DMS53 treated with DMSO at 0.1 percent for 48 hours (cell line): Measurements from ENCODE around the gene ATP8A1.
A peak's percentile ranks its signal among the peaks of the same experiment; 100 is the strongest.
"Not testable (repeated sequence)": the region's sequence is repeated elsewhere in the genome, so short reads cannot be mapped to it uniquely, and the experiment has no call there.

Experiments used
- DNase-seq: peaks from one replicate; lab custom pipeline; 2025; ENCODE audit not compliant: unreplicated experiment; lab: John Stamatoyannopoulos, UW

Gene ATP8A1

GRCh38 chr4:42377497-42377896 is 279.4 kb downstream of the ATP8A1 start:
- DNase-seq = no peak

GRCh38 chr4:42372303-42372702 is 284.6 kb downstream of the ATP8A1 start:
- DNase-seq = not testable (repeated sequence)

GRCh38 chr4:42371305-42372252 is 285.3 kb downstream of the ATP8A1 start:
- peak; percentile 75 for DNase-seq

- no peak for DNase-seq
These were observed 287.4 kb downstream of the ATP8A1 start for GRCh38 chr4:42369489-42369888.

GRCh38 chr4:42366959-42367358 is 289.9 kb downstream of the ATP8A1 start:
- DNase-seq = no peak

- no peak for DNase-seq
These were observed 292.4 kb downstream of the ATP8A1 start for GRCh38 chr4:42364266-42365053.

GRCh38 chr4:42363614-42364013 is 293.3 kb downstream of the ATP8A1 start:
- no peak for DNase-seq

GRCh38 chr4:42362591-42362990 is 294.3 kb downstream of the ATP8A1 start:
- DNase-seq = no peak

- DNase-seq = no peak
These were observed 295.4 kb downstream of the ATP8A1 start for GRCh38 chr4:42361456-42361855.

GRCh38 chr4:42360256-42360669 is 296.6 kb downstream of the ATP8A1 start:
- DNase-seq = no peak

- DNase-seq = no peak
These were observed 297.2 kb downstream of the ATP8A1 start for GRCh38 chr4:42359711-42360110.
